Transverse colon (tissue), 4 donors: ENCODE measurements around the gene CNPY4. TPM values are rescaled to one million over a fixed set of nuclear protein-coding genes. Genes with fewer than 3 reads are reported as not detected.
A peak's percentile ranks its signal among the peaks of the same experiment; 100 is the strongest.

Source experiments
- DNase-seq: peaks from one replicate; pipeline ENCODE4 v3.0.0-alpha.2; 2019
- H3K27ac ChIP-seq, 4 donors: fragments of 200-600 bp; sonication (generic); 2 replicates each; pipeline ENCODE4 v1.5.1; 2016 to 2018; ENCODE audit warnings: inconsistent platforms in 4 of 4
- H3K27me3 ChIP-seq: fragments of 200-600 bp; sonication (generic); 2 replicates; pipeline ENCODE4 v1.5.1; 2017; ENCODE audit warnings: inconsistent platforms
- H3K36me3 ChIP-seq, 4 donors: fragments of 200-600 bp; sonication (generic); 2 replicates each; pipeline ENCODE4 v1.5.1; 2017 to 2019; ENCODE audit warnings: inconsistent platforms in 4 of 4
- H3K4me1 ChIP-seq, 4 donors: fragments of 200-600 bp; sonication (generic); 2 replicates each; pipeline ENCODE4 v1.5.1; 2017 to 2020; ENCODE audit warnings: inconsistent platforms in 4 of 4
- H3K4me3 ChIP-seq, 4 donors: fragments of 200-600 bp; sonication (generic); 1 replicate in 1 of 4; 2 replicates in 3 of 4; pipeline versions ENCODE4 v1.5.1 to v1.6.1; 2017 to 2019; ENCODE audit warnings: inconsistent platforms in 4 of 4
- H3K9me3 ChIP-seq, 2 donors: fragments of 200-600 bp; sonication (generic); 2 replicates each; pipeline ENCODE4 v1.5.1; 2017 to 2019; ENCODE audit warnings: inconsistent platforms in 2 of 2
- EP300 ChIP-seq: sonication (generic); formaldehyde crosslinking; IDR thresholded peaks from one replicate; pipeline ENCODE4 v1.6.1; 2017; ENCODE audit warnings: antibody characterized with exemption, low read depth
- POLR2A ChIP-seq: fragments of 450-650 bp; IDR thresholded peaks from one replicate; pipeline ENCODE4 v1.6.1; 2016; ENCODE audit warnings: antibody characterized with exemption, mild to moderate bottlenecking, moderate library complexity
- POLR2AphosphoS5 ChIP-seq, 3 donors: sonication (generic); formaldehyde crosslinking; IDR thresholded peaks; one replicate each; pipeline ENCODE4 v1.6.1; 2016; ENCODE audit warnings: antibody characterized with exemption in 3 of 3
- WGBS, 2 donors: methylation state at CpG; one replicate each; pipeline ENCODE4 v1.1.5; 2018; ENCODE audit warnings: low coverage in 1 of 2; 5-methylcytosine and 5-hydroxymethylcytosine counted together
- in situ Hi-C, 4 donors: fragments of 200-750 bp; cut with MboI; loops; one replicate each; pipeline versions ENCODE4 v1.15.0 to v1.15.1; 2017; ENCODE audit warnings: low sequenced_read_pairs in 3 of 4, low pct_ligation_motif_present in 1 of 4, low pct_unique_long_range_greater_than_20kb in 1 of 4
- intact Hi-C: fragments of 100-400 bp; cut with DNase I; formaldehyde crosslinking; loops from one replicate; pipeline ENCODE4 v1.15.1; 2023; ENCODE audit warnings: low total_unique reads
- total RNA-seq, 4 donors: library from RNA; depleted of rRNA; stranded (reverse); fragments of >200 nt; gene quantifications; one replicate each; pipeline ENCODE4 v1.1.0, GENCODE V29; 2016
- TF ChIP-seq, protein P1 (sequence below), 5 experiments: fragments of 200-600 bp in 3 of 5; fragments of 450-650 bp in 2 of 5; sonication (generic) in 3 of 5; IDR thresholded peaks; 1 replicate in 2 of 5; 2 replicates in 3 of 5; pipeline ENCODE4 v1.5.1; 2016 to 2017; ENCODE audit warnings: antibody characterized with exemption in 5 of 5, inconsistent platforms in 3 of 5, mild to moderate bottlenecking in 2 of 5, moderate library complexity in 1 of 5

CNPY4 gene
- total RNA-seq, 4 donors from 2014 or later, result 4.9 to 9.4 (median 7.0) TPM

DNA sequence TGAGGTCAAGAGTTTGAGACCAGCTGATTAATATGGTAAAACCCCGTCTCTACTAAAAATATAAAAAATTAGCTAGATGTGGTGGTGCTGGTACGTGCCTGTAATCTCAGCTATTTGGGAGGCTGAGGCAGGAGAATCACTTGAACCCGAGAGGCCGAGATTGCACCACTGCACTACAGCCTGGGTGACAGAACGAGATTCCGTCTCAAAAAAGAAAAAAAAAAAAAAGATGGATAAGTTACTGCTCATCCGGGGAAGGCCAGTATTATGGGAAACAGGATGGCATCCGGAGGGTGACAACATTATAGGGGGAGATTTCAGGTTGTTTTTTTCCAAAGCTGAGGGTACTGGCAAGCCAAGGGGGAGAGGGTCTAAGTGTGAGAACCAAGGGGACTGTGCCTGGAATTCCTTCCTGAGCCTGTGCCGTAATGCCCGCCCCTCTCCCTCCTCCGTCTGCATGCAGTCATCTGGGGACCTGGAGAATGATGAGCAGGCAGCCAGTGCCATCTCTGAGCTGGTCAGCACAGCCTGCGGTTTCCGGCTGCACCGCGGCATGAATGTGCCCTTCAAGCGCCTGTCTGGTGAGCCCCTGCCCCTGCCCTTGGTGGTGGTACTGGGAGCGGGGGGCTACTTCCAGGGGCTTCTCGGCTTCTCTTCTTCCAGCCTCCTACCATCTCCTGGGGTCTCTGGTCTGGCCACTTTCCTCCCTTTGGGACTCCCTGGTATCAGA lies 33.7 kb downstream of the CNPY4 start:
- DNase-seq, result no peak
- Histone ChIP-seq H3K27me3 (no peaks in the 10 kb centered on the region), H3K36me3 (peaks cover 0 to 6% (median 0%) of the 10 kb centered on the region in 4 donors), H3K4me1 (peaks cover 24 to 90% (median 59%) of the 10 kb centered on the region in 4 donors), H3K9me3 (no peaks in the 10 kb centered on the region), H3K4me3 (no peak overlapping the region), H3K27ac (peak overlapping the region; percentile 89 to 91 (median 90))
- TF ChIP-seq, protein P1, sequence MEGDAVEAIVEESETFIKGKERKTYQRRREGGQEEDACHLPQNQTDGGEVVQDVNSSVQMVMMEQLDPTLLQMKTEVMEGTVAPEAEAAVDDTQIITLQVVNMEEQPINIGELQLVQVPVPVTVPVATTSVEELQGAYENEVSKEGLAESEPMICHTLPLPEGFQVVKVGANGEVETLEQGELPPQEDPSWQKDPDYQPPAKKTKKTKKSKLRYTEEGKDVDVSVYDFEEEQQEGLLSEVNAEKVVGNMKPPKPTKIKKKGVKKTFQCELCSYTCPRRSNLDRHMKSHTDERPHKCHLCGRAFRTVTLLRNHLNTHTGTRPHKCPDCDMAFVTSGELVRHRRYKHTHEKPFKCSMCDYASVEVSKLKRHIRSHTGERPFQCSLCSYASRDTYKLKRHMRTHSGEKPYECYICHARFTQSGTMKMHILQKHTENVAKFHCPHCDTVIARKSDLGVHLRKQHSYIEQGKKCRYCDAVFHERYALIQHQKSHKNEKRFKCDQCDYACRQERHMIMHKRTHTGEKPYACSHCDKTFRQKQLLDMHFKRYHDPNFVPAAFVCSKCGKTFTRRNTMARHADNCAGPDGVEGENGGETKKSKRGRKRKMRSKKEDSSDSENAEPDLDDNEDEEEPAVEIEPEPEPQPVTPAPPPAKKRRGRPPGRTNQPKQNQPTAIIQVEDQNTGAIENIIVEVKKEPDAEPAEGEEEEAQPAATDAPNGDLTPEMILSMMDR (IDR thresholded peaks at IDR 0.05), result no peak
- no peak for TF ChIP-seq EP300
- no peak for TF ChIP-seq POLR2A
- TF ChIP-seq POLR2AphosphoS5 (IDR thresholded peaks at IDR 0.05), result no peak
- in situ Hi-C loops (no loop called here), intact Hi-C loops (no loop called here)
- WGBS, 2 donors, result 75 to 91% methylated on average over 8 to 18 of the region's 18 CpGs

DNA sequence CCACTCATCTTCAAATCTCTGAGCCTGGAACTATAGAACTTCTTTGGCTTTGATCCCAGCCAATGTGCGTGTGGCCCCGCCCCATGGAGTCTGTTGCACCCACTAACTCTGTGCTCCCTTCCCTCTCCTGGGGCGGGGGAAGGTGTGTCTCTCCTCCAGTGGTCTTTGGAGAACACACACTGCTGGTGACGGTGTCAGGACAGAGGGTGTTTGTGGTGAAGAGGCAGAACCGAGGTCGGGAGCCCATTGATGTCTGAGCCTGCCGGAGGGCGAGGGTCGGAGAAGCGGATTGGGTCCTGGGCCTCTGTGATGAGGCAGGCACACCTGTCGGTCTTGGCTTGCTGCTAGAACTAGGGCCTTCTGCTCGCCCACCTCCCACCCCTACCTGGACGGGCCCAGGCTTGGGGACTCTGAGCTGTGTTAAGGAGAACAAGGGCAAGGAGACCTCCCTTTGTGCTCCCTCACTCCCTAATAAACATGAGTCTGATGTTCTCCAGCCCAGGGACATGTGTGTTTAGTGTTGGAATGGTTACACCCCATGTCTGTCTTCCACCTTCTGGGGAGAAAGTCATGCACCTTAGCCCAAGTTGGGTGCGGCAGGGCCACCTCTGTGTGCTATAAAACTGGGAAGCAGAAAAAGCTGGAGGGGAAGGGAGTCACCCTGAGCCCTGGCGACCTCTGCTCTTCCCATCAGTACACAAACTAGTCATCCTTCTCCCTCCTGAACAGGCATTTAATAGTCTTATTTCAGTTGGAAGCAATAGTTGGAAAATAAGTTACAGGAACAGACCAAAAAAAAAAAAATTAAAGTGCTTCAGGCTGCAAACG lies 34.5 kb downstream of the CNPY4 start:
- intact Hi-C loops, result no loop called here
- WGBS, 2 donors, result 23 to 55% methylated on average over 5 to 16 of the region's 16 CpGs
- peak overlapping the region; percentile 89 to 91 (median 90) for H3K27ac ChIP-seq
- H3K4me1 ChIP-seq, result peaks cover 24 to 90% (median 61%) of the 10 kb centered on the region in 4 donors
- TF ChIP-seq, protein P1 (IDR thresholded peaks at IDR 0.05), result no peak
- TF ChIP-seq POLR2AphosphoS5 (IDR thresholded peaks at IDR 0.05) (peak in 2 of 3 donors; percentile 18 to 27), EP300 (no peak), POLR2A (peak; percentile 55)
- H3K9me3 ChIP-seq, result no peaks in the 10 kb centered on the region
- H3K4me3 ChIP-seq, result no peak overlapping the region
- peaks cover 0 to 6% (median 0%) of the 10 kb centered on the region in 4 donors for H3K36me3 ChIP-seq
- H3K27me3 ChIP-seq, result no peaks in the 10 kb centered on the region
- in situ Hi-C loops, result no loop called here
- peak; percentile 78 for DNase-seq

DNA sequence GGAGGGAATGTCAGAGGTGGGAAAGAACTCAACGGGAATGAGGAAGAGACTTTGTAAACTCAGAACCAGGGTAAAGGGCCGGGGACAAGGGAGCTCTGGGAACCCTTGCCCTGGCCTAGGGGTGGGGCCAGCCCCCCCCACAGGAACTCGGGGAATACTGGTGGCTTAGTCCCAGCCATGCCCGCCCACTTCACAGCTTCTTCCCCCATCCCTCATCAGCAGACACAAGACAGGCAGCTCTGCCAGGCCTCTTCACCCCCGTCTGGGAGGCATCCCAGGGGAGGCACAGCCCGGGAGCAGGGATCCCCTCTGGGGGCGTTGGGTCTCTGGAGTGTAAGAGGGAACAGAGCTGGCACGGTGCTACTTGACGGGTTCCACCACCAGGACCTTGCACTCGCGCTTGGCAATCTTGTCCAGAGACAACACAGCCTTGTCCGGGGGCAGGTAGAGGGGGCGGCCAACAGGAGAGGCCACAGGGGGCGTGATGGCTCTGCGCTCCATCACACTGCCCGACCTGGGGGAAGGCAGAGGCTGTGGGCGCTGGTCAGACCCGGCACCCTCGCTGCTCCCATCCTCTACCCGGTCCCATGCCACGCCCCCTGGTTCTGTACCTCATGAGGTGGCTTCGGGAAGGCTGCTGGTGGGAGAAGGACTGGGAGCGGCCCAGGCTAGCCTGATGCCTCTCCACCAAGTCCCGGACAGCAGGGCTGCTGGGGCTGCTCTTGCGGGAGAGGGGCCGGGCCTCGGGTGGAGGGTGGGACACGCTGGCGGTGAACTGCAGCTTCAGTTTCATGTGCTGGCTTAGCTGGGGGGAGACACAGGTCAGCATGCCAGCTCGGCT lies 35.4 kb downstream of the CNPY4 start:
- Histone ChIP-seq H3K27me3 (no peaks in the 10 kb centered on the region), H3K36me3 (peaks cover 0 to 6% (median 0%) of the 10 kb centered on the region in 4 donors), H3K9me3 (no peaks in the 10 kb centered on the region), H3K27ac (peak overlapping the region; percentile 89 to 91 (median 90)), H3K4me3 (no peak overlapping the region), H3K4me1 (peaks cover 24 to 87% (median 57%) of the 10 kb centered on the region in 4 donors)
- in situ Hi-C loops, result no loop called here
- intact Hi-C loops, result no loop called here
- WGBS, 2 donors, result 17 to 58% methylated on average over 1 to 30 of the region's 30 CpGs
- TF ChIP-seq EP300 (peak; percentile 3), POLR2A (peak; percentile 22), POLR2AphosphoS5 (IDR thresholded peaks at IDR 0.05) (peak in 1 of 3 donors; percentile 6)
- TF ChIP-seq, protein P1 (IDR thresholded peaks at IDR 0.05), result no peak
- peak; percentile 80 for DNase-seq
